IPS-NIHi11 (cell line): ENCODE measurements around the gene TSACC.
A peak's percentile ranks its signal among the peaks of the same experiment; 100 is the strongest.

Source experiments
- DNase-seq: peaks from one replicate; pipeline ENCODE4 v3.0.0; 2012; ENCODE audit warnings: mixed read lengths, low spot score

Gene TSACC

GRCh38 chr1:156376146-156376545, 37.8 kb downstream of the TSACC start:
- DNase-seq = no peak

- no peak for DNase-seq
Observed at GRCh38 chr1:156376958-156377919, 38.9 kb downstream of the TSACC start.

GRCh38 chr1:156378557-156378956, 40.2 kb downstream of the TSACC start:
- no peak for DNase-seq

GRCh38 chr1:156379420-156380165, 41.3 kb downstream of the TSACC start:
- DNase-seq = peak; percentile 55

- peak; percentile 6 for DNase-seq
Observed at GRCh38 chr1:156382561-156382960, 44.2 kb downstream of the TSACC start.

- DNase-seq = peak; percentile 89
Observed at GRCh38 chr1:156383023-156383422, 44.7 kb downstream of the TSACC start.

GRCh38 chr1:156384007-156384406, 45.7 kb downstream of the TSACC start:
- no peak for DNase-seq

GRCh38 chr1:156384658-156385057, 46.3 kb downstream of the TSACC start:
- DNase-seq = no peak

- DNase-seq = peak; percentile 81
Observed at GRCh38 chr1:156385534-156386031, 47.3 kb downstream of the TSACC start.

- DNase-seq = no peak
Observed at GRCh38 chr1:156386134-156386901, 48.0 kb downstream of the TSACC start.

- DNase-seq = no peak
Observed at GRCh38 chr1:156386949-156387869, 48.9 kb downstream of the TSACC start.

GRCh38 chr1:156387870-156388173, 49.5 kb downstream of the TSACC start:
- no peak for DNase-seq

GRCh38 chr1:156388174-156389137, 50.1 kb downstream of the TSACC start:
- DNase-seq = peak; percentile 71

GRCh38 chr1:156389311-156389710, 51.0 kb downstream of the TSACC start:
- DNase-seq = no peak

- DNase-seq = peak; percentile 49
Observed at GRCh38 chr1:156390469-156391365, 52.4 kb downstream of the TSACC start.

- no peak for DNase-seq
Observed at GRCh38 chr1:156391366-156391677, 53.0 kb downstream of the TSACC start.

GRCh38 chr1:156391701-156392100, 53.4 kb downstream of the TSACC start:
- DNase-seq = no peak

- DNase-seq = peak; percentile 38
Observed at GRCh38 chr1:156392452-156392853, 54.1 kb downstream of the TSACC start.

- DNase-seq = no peak
Observed at GRCh38 chr1:156393095-156393494, 54.8 kb downstream of the TSACC start.
